DMS 273 treated with DMSO at 0.1 percent for 48 hours (cell line): Measurements from ENCODE around the gene GINS2.

Experiments used
- DNase-seq: peaks from one replicate; lab custom pipeline; 2025; lab: John Stamatoyannopoulos, UW

The GINS2 gene

GRCh38 chr16:85667841-85668413, 20.8 kb downstream of the GINS2 start:
- no peak for DNase-seq

DNA sequence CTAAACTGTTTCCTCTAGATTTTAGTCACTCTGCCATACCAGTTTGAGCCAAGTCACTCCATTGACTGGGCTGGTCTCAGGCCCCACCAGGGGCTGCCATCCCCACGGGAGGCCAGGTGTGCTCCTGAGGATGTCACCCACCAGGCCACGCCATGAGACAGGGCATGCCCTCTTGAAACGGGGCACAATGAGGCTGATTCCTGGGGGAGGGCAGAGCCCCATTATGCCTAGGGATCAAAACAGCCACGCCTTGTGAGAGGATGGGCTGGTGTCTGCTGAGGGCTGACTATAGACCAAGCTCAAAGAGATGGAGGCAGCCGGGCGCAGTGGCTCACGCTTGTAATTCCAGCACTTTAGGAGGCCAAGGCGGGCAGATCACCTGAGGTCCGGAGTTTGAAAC, 21.5 kb downstream of the GINS2 start:
- no peak for DNase-seq

GRCh38 chr16:85665929-85666328, 22.8 kb downstream of the GINS2 start:
- DNase-seq, result no peak

DNA sequence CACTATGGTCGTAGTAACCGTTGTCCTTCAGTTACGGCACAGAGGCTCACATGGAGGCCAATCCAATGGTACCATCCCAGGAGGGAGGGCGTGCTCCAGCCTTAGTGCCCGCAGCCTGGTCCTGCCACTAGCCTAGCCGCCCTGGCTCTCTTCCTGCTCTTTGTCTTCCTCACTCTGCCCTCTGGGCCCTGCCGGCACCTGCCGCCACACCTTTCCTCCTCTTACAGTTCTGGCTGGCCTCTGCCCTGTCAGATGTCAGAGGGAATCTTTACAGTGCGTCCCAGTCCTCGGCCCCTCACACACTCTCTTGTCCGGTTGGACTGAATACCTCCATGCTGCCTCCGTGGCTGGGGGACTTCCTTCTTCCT, 23.4 kb downstream of the GINS2 start:
- DNase-seq, result no peak

GRCh38 chr16:85664580-85665372, 24.0 kb downstream of the GINS2 start:
- DNase-seq, result no peak

GRCh38 chr16:85663891-85664321, 24.8 kb downstream of the GINS2 start:
- DNase-seq, result peak; percentile 66

DNA sequence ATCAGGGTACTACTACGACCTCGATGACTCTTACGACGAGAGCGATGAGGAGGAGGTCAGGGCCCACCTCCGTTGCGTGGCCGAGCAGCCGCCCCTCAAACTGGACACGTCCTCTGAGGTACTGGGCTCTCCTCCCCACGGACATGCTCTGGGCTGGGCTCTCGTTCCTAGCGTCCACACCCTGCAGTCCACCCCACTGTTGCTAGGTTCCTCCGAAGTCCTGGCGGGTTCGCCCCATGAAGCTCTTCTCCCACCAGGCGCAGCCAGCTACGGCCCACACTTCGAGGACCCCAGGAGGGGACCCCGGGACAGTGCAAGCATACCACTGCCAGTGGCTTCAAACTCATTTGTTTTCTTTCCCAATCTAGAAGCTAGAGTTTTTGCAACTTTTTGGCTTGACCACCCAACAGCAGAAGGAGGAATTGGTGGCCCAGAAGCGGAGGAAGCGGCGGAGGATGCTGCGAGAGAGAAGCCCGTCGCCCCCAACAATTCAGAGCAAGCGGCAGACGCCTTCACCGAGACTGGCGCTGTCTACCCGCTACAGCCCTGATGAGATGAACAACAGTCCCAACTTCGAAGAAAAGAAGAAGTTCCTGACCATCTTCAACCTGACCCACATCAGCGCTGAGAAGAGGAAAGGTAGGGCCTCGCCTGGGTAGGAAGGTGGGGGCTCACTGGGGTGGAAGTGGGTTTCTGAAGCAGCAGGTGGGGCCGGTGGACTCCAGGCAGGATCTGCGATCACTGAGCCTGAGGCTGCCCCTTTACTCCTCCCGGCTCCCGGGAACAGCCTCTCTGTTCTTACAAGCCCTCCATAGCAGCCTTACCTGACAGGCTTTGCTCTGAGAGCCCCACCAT, 25.6 kb downstream of the GINS2 start:
- no peak for DNase-seq

DNA sequence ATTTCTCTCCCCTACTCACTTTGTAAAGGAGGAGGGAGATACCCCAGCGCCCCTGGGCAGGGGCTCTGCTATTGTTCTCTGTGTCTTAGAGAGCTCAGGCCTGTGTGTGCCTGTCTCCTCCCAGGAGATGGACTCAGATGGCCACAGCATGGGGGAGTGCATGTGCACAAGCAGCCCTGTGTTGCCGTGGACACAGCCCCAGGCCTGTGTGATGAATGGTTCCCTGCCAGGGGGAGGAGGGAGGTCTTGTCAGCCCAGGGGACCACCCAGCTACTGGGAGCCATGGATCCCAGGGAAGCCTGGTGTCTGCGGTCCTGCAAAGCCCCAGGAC, 26.3 kb downstream of the GINS2 start:
- no peak for DNase-seq

DNA sequence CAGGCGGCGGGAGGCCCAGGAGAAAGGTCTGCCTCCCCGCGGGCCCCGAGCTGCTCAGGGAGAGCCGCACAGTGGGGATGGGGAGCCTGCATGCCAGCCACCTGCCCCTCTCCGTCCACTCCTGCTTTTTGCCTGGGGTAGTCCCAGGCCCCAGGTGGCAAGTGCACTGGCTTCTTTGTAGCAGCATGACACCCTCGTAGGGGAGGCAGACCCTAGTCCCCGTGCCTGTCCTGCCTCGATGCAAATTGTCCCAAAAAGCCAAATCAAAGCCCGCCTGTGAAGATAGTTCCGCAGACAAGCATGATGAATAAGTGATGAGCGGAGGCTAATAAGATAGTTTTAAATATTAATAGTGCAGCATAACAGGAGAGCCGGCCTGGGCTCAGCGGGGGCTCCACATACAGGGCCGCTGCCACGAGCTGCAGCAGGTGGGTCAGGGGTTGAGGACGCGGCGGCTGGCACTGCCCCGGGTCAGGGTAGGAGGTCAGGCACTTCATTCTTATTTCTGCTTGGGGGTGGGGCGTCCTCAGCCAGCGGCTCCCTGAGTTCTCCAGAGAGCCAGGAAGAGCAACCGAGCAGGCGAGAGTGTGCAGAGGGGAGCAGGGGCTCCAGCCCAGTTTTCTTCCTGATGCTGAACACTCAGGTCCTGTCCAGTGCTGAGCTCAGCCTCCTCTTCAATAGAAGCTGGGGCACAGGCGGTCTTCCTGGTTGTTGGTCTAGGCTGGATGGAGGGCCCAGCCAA, 26.8 kb downstream of the GINS2 start:
- DNase-seq, result no peak

DNA sequence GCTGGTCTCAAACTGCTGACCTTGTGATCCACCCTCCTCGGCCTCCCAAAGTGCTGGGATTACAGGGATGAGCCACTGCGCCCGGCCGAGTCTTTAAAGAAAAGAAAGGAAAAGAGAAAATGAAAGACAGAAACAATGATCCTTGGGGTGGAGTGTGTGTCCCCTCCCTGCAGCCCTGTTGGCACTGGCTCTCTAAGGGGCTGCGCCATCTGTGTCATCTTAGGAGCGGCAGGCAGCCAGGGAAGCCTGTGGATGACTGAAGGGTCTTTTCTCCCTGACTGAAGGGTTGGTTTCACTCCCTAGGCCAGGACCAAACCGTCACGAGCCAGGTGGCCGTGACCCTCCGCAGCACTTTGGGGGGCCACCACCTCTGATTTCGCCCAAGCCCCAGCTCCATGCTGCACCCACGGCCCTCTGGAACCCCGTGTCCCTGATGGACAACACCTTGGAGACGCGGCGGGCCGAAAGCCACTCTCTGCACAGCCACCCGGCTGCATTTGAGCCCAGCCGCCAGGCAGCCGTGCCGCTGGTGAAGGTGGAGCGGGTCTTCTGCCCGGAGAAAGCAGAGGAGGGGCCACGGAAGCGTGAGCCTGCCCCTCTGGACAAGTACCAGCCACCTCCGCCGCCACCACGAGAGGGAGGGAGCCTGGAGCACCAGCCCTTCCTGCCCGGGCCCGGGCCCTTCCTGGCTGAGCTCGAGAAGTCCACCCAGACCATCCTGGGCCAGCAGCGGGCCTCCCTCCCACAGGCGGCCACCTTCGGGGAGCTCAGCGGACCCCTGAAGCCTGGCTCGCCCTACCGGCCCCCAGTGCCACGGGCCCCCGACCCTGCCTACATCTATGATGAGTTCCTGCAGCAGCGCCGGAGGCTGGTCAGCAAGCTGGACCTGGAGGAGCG, 27.7 kb downstream of the GINS2 start:
- DNase-seq, result no peak

DNA sequence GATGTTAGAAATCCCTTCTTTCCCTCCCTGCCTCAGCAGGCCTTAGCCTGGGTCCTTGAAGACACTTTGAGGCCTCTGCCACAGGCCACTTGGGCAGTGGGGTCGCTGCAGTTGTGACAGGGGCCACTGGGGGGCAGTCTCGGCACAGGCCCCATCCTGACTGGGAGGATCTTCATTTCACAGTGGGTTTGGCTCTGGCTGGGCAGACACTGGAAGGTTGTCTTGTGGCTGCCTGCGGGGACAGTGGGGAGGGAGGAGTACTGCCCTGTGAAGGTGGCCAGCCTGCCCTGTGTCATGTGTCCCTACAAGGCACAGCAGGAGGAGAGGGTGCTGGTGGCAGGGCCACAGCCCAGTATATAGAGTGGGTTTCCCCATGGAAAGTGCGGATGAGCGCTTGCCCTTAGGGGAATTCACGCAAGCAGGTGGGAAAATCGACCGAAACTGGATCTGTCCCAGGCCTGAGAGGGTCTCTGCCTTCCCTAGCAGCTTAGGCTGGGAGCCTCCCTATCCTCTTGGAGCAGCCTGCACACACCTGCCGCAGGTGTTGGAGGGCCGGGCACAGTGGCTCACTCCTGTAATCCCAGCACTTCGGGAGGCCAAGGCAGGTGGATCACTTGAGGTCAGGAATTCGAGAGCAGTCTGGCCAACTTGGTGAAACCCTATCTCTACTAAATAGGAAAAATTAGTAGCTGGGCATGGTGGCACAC, 28.8 kb downstream of the GINS2 start:
- DNase-seq, result no peak

- no peak for DNase-seq
Measured at GRCh38 chr16:85659336-85659735, 29.4 kb downstream of the GINS2 start.

- no peak for DNase-seq
Measured at GRCh38 chr16:85658504-85659326, 30.0 kb downstream of the GINS2 start.

GRCh38 chr16:85657996-85658395, 30.8 kb downstream of the GINS2 start:
- no peak for DNase-seq

GRCh38 chr16:85657267-85657650, 31.5 kb downstream of the GINS2 start:
- DNase-seq, result no peak

- DNase-seq, result no peak
Measured at GRCh38 chr16:85656351-85657266, 32.1 kb downstream of the GINS2 start.

DNA sequence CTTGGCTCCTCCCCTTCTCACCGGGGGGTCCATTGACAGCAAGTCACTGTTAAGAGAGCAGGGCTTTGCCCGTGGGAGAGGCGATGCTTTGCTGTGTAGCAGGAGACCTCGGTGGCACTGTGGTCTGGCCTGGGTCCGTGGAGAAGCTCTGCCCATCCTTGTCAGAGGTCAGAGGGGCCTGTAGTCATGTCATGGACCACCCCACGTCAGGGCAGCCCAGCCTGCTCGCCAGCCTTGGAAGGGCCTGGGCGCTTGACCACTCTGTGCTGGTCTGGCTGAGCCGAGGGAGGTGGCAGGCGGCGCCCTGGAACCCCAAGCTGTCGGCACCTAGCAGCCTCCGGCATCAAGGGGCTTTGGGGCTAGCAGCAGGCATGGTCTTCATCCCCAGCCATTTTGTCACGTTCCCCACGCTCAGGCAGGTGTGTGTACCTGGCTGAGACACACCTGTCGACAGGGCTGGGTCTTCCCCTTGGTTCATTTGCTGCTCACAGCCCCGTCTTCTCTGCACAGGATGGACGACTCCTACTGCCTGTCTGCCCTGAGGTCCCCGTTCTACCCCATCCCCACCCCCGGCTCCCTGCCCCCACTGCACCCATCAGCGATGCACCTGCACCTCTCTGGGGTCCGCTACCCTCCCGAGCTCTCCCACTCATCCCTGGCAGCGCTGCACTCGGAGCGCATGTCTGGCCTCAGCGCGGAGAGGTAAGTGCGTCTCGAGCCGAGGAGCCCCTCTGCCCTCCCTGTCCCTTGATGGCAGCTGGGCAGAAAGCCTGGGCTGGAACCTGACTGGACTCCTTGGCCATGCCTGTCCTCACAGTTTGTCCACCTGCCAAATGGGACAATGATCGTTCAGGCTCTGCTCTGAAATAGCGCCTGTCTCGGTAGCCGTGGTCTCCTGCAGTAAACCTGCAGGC, 33.3 kb downstream of the GINS2 start:
- DNase-seq, result no peak
